GM21825 (cell line): Measurements from ENCODE around the gene SF3B2.
A peak's percentile ranks its signal among the peaks of the same experiment; 100 is the strongest.
"Not testable (repeated sequence)": the region's sequence is repeated elsewhere in the genome, so short reads cannot be mapped to it uniquely, and the experiment has no call there.

ENCODE experiments used
- ATAC-seq: cut with Tn5 transposase; IDR thresholded peaks from one replicate; pipeline ENCODE4 v1.9.1; 2021; ENCODE audit warnings: mild to moderate bottlenecking, moderate library complexity; ENCODE audit not compliant: unreplicated experiment

SF3B2 gene

GRCh38 chr11:66051766-66052663, at the start of gene SF3B2:
Gene SF3B2 (plus strand): TSS chr11:66052364. CDS start chr11:66052385, 21 bp downstream.
- ATAC-seq: peak; percentile 94

DNA sequence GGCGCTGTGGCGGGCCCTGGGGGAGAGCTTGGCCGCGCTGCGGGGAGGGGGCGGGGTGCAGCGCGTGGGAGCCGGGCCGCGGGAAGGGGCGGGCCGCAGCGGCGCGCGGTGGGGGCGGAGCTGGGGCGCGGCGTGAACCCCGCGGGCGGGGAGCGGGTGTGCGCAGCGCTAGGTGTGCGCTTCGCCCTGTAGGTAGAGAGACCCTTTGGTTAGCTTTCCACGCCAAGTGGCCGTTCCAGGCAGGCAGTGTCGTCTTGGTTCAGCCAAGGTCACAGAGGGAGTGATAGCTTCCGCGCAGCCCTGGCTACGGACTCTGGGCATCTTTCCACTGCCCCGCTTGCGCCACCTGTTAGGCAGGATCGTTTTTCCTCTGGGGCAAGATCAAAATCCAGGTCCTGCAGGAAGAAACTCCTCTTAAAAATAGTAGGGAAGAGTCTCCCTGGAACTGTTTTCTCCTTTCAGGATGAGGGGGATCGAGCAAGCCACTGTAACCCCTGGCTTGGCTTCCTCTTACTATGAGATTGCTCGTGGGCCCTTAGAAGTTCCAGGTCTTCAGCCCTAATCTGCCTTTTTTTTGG, 49.4 kb upstream of the SF3B2 start:
- ATAC-seq: peak; percentile 41

GRCh38 chr11:66003291-66003690, 48.9 kb upstream of the SF3B2 start:
- ATAC-seq: no peak

DNA sequence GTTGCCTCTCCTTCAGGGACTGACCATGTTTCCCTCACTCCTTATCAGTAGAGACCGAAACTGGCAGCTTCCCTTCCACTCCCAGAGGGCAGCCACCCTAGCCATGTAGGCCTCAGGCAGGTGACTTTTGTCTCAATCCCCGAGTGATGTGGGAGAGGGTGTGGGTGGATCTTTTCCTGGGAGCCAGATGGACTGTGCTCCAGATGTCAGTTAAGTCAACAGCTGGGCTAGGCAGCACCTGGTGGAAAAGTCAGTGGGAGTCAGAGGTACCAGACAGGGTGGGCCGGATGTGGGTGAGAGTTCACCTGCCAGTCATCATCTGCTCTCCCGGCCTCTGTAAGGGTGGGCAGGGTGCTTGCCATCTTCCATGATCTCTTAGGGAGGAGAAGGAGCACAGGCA, 48.0 kb upstream of the SF3B2 start:
- ATAC-seq: no peak

DNA sequence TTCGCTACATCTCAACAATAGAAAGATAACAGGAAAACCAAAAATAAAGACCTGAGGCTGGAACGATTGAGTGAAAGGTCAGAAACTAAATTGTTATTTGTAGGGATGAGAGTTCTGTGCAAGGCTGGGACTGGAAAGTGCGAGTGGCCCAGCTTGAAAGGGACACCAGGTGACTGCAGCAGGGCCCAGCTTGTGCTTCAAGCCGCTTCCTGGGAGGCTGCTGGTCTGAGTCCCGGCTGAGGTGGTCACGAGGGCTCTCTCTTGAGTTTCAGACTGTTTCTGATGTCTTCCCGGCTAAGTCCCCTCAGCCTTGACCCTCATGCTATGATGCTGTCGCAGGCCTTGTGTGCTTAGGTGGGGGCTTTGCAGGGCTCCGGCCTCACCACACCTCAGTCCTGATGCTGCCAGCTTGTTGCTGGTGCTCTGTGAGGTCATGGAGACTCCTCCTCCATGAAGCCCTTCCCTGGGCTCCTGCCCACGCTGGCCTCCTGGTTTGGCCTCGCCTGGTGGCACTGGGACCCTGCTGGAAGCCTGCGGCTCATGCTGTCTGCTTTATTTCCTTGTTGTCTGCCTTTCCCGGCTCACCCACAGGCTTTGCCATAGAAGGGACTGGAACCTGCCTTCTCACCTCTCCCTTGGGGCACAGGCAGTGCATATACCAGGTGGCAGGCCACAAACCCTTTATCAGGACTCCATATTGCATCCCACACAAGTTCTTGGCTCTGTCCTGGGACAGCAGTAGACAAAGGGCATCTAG, 45.9 kb upstream of the SF3B2 start:
- ATAC-seq: no peak

DNA sequence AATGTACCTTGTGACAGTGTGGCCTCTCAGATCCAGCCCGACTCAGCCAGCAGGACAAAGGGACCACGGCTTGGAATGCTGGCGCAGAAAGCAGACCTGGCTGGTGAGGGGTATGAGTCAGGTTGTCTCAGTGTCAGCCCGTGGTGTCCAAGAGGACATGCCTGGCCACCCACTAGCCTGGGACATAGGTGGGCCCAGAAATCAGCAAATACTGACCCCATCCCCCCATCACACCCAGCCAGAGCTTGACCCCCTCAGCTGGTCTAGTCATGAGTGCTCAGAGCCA, 45.3 kb upstream of the SF3B2 start:
- ATAC-seq: no peak

DNA sequence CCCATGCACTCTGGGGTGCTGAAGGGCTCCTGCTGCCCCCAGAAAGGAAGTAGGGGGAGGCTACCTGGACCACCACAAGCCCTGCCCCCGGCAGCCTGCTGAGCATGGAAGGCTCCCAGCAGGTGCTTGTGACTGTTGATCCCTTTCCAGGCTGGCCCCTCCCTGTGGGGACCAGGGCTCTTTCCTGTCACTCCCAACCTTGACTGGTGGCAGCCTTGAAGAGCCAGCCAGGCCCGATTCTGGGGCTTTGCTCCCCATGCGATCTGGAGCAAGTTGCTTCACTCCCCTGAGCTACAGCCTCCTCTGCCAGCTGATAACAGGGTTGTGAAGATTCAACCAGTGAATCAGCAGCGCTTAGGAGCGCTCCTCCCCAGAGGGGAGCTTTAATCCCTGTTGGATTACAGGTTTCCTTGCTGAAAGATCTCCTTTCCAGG, 44.9 kb upstream of the SF3B2 start:
- no peak for ATAC-seq

- no peak for ATAC-seq
These were observed 44.1 kb upstream of the SF3B2 start for GRCh38 chr11:66008095-66008467.

- ATAC-seq: no peak
These were observed 43.6 kb upstream of the SF3B2 start for GRCh38 chr11:66008468-66009101.

GRCh38 chr11:66010036-66010435, 42.1 kb upstream of the SF3B2 start:
- not testable (repeated sequence) for ATAC-seq

DNA sequence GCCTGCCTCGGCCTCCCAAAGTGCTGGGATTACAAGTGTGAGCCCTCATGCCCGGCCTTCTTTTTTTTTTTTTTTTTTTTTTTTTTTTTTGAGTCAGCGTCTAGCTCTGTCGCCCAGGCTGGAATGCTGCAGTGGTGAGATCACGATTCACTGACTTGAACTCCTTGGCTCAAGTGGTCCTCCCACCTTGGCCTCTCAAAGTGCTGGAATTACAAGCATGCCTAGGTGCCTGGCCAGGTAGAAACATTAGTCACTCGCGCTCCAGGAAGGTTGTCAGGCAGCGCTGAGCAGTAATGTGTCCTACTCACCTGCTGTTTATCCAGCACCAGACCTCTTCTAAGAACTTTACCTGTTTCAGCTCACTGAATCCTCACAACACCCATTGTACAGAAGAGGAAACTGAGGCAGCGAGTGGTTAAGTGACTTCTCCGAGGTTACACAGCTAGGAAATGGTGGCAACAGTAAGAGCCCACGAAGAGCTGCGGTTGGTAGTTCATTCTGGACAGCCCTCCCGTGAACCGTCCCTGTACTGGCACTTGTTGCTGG, 40.9 kb upstream of the SF3B2 start:
- ATAC-seq: no peak

DNA sequence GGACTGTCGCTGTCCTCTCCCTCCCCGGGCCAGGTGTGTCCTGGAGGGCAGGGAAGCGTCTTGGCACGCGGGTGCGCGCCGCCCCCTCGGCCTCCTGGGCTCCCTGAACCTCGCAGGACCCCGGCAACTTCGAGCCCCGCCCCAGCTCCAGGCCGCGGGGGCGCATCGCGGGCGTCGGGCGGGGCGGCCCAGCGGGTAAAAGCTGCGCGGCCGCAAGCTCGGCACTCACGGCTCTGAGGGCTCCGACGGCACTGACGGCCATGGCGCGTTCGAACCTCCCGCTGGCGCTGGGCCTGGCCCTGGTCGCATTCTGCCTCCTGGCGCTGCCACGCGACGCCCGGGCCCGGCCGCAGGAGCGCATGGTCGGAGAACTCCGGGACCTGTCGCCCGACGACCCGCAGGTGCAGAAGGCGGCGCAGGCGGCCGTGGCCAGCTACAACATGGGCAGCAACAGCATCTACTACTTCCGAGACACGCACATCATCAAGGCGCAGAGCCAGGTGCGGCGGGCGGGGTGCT, 40.3 kb upstream of the SF3B2 start, which contains the start of gene CST6:
Gene CST6 (plus strand): TSS at position 224 of the 519 bp plus-strand sequence. CDS start 37 bp downstream, at position 261.
- no peak for ATAC-seq

DNA sequence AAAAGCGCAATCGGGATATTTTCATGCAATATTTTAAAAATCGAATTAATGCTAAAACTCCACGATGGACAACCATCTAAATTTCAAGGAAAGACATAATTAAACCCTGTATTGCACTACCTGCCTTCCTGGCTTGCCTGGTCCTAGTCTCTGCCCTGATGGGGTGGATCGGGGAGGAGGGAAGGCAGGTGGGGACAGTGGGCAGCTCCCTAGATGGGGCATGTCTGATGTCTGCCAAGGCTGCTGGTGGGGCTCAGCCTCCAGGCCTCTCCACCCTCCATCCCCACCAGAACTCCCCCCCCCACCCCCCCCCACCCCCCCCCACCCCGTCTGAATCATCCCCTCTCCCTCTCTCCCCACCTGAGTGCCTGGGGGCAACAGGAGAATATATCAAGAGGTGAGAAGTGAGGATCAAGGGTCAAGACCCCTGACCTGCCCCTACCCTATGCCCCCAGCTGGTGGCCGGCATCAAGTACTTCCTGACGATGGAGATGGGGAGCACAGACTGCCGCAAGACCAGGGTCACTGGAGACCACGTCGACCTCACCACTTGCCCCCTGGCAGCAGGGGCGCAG, 39.7 kb upstream of the SF3B2 start:
- ATAC-seq: no peak

DNA sequence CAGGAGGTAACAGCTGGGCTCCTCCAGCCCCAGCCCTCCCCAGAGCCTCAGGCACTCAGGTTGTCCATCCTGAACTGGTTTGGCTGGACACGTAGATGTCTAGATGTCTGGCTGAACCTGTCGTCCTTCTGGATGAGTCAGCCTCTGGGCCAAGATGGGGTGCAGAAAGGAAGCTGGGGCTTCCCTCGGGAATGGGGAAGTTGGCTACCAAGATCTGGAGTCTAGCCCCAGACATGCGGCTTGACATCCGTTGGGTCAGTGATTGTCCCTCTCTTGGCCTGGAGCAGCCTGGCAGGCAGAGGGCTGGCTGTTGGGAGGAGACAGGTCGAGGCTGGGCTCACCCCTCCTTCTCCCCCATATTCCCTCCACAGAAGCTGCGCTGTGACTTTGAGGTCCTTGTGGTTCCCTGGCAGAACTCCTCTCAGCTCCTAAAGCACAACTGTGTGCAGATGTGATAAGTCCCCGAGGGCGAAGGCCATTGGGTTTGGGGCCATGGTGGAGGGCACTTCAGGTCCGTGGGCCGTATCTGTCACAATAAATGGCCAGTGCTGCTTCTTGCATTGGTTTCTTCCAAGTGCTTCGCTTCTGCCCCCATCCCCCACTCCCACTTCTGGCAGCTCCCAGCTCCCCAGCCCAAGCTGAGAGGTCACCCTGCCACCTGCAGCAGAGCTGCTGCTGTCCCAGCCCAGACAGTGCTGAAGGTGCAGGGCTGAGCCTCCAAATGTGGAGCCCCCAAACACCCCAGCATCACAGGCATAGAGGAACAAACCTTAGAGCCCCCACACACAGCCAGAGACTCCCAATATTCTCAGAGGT, 39.0 kb upstream of the SF3B2 start:
- ATAC-seq: no peak

DNA sequence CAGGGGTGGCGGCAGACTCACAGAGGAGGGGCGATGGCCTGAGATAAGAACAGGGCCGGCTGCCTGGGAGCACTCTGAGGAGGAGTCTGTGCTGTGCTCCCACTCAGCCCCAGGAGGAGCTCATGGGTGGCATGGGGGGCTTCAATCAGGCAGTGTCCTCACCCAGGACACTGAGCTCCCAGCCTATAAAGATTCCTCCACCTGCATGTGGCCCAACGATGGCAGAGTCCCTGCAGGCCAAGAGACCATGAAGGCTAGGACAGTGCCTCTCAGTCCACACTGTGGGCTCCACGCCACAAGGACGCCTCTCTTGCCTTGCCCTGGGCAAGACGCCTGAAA, 38.4 kb upstream of the SF3B2 start:
- ATAC-seq: no peak

GRCh38 chr11:66014804-66015453, 37.2 kb upstream of the SF3B2 start:
- no peak for ATAC-seq

- no peak for ATAC-seq
These were observed 36.7 kb upstream of the SF3B2 start for GRCh38 chr11:66015454-66015881.

DNA sequence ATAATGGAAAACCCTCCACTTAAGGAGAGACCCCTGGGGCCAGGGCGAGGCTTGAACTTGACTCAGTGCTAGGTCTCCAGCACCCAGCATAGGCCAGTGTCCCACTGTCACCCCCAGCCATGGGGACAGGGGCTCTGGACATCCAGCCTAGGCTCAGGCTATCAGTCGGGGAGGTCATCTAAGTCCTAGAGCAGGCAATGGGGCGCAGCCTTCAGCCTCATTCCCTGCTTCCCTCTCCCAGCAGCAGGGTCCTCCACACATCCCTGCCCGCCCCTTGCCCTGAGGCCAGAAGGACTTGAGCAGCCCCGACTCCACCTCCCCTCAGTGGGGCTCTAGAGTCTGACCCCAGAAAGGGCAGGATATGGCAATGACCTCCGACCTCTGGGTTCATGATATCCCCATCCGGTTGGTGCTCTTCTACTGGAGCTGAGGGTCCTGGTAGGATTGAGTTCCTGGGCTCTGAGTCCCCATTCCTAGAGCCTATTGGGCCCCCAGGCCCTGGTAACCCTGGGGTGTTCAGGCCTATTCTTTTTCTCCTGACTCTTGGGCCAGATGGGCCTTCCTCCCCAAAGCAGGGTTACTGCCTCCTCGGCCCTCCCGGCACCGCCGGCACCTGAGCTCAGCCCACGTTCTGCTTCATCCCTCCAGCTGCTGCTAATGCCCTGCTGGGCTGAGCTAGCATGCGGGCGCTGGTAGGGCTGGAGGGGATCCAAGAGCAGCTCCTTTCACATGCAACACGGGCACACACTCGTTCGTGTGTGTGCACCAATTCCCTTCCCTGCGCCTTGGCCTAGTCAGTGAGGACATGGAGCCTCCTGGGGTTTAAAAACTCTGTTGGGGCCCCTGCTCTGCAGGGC, 36.0 kb upstream of the SF3B2 start:
- no peak for ATAC-seq
